ENCODE results near the gene TCEA3.
A peak's percentile ranks its signal among the peaks of the same experiment; 100 is the strongest.

TCEA3 gene

GRCh38 chr1:23367791-23368561, 56.6 kb downstream of the TCEA3 start:
- DNase-seq (ENCODE audit: low read depth) = peak; percentile 91

GRCh38 chr1:23367451-23367790, 57.1 kb downstream of the TCEA3 start:
- no peak for DNase-seq (ENCODE audit: low read depth)

GRCh38 chr1:23366598-23366997, 58.0 kb downstream of the TCEA3 start:
- no peak for DNase-seq (ENCODE audit: low read depth)

GRCh38 chr1:23366146-23366545, 58.4 kb downstream of the TCEA3 start:
- DNase-seq (ENCODE audit: low read depth) = no peak

GRCh38 chr1:23362218-23362713, 62.3 kb downstream of the TCEA3 start:
- DNase-seq (ENCODE audit: low read depth) = no peak

GRCh38 chr1:23358310-23358875, 66.2 kb downstream of the TCEA3 start:
- DNase-seq (ENCODE audit: low read depth) = no peak

GRCh38 chr1:23357138-23357908, 67.2 kb downstream of the TCEA3 start:
- no peak for DNase-seq (ENCODE audit: low read depth)

GRCh38 chr1:23356471-23357137, 67.9 kb downstream of the TCEA3 start:
- DNase-seq (ENCODE audit: low read depth) = no peak

- no peak for DNase-seq (ENCODE audit: low read depth)
These were observed 70.3 kb downstream of the TCEA3 start for GRCh38 chr1:23354245-23354644.

GRCh38 chr1:23352096-23352695, 72.4 kb downstream of the TCEA3 start:
- no peak for DNase-seq (ENCODE audit: low read depth)

- DNase-seq (ENCODE audit: low read depth) = no peak
These were observed 78.6 kb downstream of the TCEA3 start for GRCh38 chr1:23345920-23346319.

GRCh38 chr1:23344987-23345472, 79.5 kb downstream of the TCEA3 start:
- DNase-seq (ENCODE audit: low read depth) = no peak

- peak; percentile 98 for DNase-seq (ENCODE audit: low read depth)
These were observed 80.2 kb downstream of the TCEA3 start, which contains the start of gene HNRNPR for GRCh38 chr1:23344111-23344986. TSS of gene HNRNPR (minus strand) at chr1:23344284. CDS start at chr1:23341008, 3,276 bp downstream.

- peak; percentile 23 for DNase-seq (ENCODE audit: low read depth)
These were observed 81.1 kb downstream of the TCEA3 start for GRCh38 chr1:23343221-23344110.

GRCh38 chr1:23341931-23342692, 82.4 kb downstream of the TCEA3 start:
- DNase-seq (ENCODE audit: low read depth) = no peak

- no peak for DNase-seq (ENCODE audit: low read depth)
These were observed 84.9 kb downstream of the TCEA3 start for GRCh38 chr1:23339632-23340031.

- no peak for DNase-seq (ENCODE audit: low read depth)
These were observed 86.7 kb downstream of the TCEA3 start for GRCh38 chr1:23337869-23338268.

- no peak for DNase-seq (ENCODE audit: low read depth)
These were observed 92.8 kb downstream of the TCEA3 start for GRCh38 chr1:23331713-23332112.

Data from stimulated activated CD8-positive, alpha-beta memory T cell treated with anti-CD3 and anti-CD28 coated beads, Interleukin-7, amount 100 ng/mL, for 24 hours (primary cell).